ENCODE results near the gene ALK.

Gene ALK

DNA sequence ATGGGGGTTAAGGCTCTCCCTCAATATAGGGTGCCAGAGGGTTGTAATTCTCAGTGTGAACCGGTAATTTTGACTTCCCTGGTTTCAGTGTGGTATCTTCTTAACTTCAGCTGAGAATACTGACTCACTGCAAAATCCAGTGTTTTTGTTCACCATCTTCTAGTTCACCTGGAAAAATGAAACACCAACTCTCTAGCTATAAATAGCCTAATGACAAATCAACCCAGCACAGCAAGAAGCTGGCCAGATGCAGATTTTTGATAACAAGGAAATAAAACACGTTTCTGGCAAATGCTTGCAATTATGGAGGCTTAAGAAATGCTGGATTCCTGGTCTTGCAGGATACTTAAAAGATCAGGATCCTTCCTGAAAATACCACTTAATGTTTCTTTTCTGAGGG is 613.9 kb downstream of the ALK start:
- Histone ChIP-seq H3K9ac (ENCODE audit: low read depth, low read length) (no peak overlapping the region), H3K9me3 (ENCODE audit: control insufficient read depth, insufficient read depth, low read length) (no peaks in the 10 kb centered on the region), H3K4me1 (ENCODE audit: insufficient read depth, low read length) (0 out of 2 replicates have a peak, but pooled peaks cover 9% of the 10 kb centered on the region), H3K36me3 (ENCODE audit: insufficient read depth, low read length) (no peaks in the 10 kb centered on the region)

DNA sequence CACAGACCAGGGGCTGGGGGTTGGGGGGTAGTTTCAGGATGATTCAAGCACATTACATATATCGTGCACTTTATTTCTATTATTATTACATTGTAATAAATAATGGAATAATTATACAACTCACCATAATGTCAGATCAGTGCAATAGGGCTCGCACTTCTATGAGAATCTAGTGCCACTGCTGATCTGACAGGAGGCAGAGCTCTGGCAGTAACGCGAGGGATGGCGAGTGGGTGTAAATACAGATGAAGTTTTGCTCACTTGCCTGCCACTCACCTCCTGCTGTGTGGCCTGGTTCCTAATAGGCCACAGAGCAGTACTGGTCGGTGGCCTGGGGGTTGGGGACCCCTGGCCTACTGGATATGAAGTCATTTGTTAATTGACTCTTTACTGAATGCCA is 615.6 kb downstream of the ALK start:
- Histone ChIP-seq H3K4me1 (ENCODE audit: insufficient read depth, low read length) (0 out of 2 replicates have a peak, but pooled peaks cover 9% of the 10 kb centered on the region), H3K36me3 (ENCODE audit: insufficient read depth, low read length) (no peaks in the 10 kb centered on the region), H3K9ac (ENCODE audit: low read depth, low read length) (no peak overlapping the region), H3K9me3 (ENCODE audit: control insufficient read depth, insufficient read depth, low read length) (no peaks in the 10 kb centered on the region)

DNA sequence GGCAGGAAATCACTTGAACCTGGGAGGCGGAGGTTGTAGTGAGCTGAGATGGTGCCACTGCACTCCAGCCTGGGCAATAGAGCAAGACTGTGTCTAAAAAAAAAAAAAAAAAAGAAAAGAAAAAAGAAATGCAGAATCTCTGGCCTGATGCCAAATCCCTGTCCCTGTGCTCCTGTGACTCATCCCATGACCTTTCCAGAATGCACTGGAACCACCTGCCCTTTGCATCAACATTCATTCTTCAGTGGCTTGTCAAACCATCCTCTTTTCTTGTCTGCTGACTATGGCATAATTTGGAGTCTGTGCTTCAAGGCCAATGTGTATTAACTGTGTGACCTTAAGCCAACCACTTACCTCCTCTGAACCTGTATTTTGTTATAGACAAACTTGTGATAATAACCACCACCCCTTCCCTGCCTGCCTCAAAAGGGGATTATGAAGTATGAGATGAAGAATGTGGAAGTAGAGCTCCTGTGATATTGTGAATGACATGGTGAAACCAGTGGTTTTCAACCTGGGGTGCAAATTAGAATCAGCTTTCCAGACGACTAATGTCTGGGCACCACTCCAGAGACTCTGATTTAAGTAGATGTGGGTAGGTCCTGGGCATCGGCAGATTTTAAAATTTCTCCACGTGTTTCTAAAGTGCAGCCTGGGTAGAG is 616.9 kb downstream of the ALK start:
- no peaks in the 10 kb centered on the region for H3K9me3 ChIP-seq (ENCODE audit: control insufficient read depth, insufficient read depth, low read length)
- no peaks in the 10 kb centered on the region for H3K36me3 ChIP-seq (ENCODE audit: insufficient read depth, low read length)
- no peak overlapping the region for H3K9ac ChIP-seq (ENCODE audit: low read depth, low read length)
- 0 out of 2 replicates have a peak, but pooled peaks cover 9% of the 10 kb centered on the region for H3K4me1 ChIP-seq (ENCODE audit: insufficient read depth, low read length)

DNA sequence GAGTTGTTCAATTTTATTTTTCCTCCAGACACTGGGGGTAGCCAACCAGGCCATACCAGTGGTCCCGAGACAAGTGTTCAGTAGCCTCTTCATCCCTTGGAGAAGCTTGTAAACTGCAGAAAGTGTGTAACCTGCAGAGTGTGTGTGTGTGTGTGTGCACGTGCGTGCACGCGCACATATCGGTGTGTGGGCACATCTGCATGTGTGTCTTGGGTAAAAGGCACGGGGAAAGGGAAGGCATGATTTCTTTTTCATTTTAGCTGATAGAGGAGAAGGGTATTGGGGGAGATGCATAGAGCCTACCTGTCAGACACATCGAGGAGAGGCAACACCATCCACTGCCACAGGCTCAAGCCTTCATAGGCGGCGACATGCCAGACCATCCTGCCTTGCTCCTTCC is 624.8 kb downstream of the ALK start:
- Histone ChIP-seq H3K9ac (ENCODE audit: low read depth, low read length) (no peak overlapping the region), H3K9me3 (ENCODE audit: control insufficient read depth, insufficient read depth, low read length) (no peaks in the 10 kb centered on the region), H3K4me1 (ENCODE audit: insufficient read depth, low read length) (no peaks in the 10 kb centered on the region), H3K36me3 (ENCODE audit: insufficient read depth, low read length) (no peaks in the 10 kb centered on the region)

DNA sequence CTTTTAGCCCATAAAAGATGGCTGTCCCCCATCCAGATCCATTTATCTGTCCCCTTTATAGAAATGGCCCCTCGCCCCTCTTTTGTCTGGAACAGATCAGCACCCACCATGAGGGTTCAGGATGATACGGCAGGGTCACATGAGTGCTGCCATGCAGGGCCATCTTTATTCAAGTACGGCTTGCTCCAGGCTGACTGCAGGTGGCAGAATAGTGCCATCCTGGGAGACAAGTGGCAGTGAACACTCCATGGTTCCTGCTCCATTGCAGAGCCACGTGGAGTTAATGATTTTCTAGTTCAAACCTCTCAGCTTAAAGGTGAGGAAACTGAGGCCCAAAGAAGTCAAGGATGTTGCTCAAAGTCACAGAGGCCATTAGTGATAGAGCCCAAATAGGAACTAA is 625.5 kb downstream of the ALK start:
- no peaks in the 10 kb centered on the region for H3K9me3 ChIP-seq (ENCODE audit: control insufficient read depth, insufficient read depth, low read length)
- no peak overlapping the region for H3K9ac ChIP-seq (ENCODE audit: low read depth, low read length)
- no peaks in the 10 kb centered on the region for H3K4me1 ChIP-seq (ENCODE audit: insufficient read depth, low read length)
- H3K36me3 ChIP-seq (ENCODE audit: insufficient read depth, low read length) = no peaks in the 10 kb centered on the region

DNA sequence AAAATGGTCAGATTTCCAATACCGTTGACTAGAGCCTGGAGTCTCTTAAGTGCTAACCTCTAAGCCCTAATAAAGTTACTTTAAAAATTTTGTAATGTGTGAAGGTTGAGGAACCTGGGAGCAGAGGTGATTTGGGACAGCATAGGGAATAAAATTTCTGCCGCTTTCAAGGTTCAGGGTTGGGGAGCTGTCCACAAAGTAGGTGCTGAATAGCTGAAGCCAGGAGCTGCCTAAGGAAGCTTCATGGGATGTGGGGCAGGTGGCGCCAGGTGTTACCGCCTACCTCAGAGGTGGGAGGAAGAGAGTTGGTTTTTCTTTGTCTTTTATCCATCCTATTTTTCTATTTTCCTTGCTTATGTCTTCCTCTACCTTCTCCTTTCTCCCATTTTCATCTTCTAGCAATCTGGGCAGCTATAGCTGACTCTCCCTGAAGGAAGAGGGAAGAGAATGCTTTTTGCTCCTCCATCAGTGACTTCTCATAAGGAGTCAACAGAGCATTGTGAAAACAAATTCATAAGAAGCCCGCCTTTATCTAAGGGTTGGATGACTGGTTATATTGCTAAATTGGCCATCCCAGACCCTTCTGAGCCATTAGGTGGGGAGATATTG is 627.5 kb downstream of the ALK start:
- peaks cover 4% of the 10 kb centered on the region for H3K4me1 ChIP-seq (ENCODE audit: insufficient read depth, low read length)

DNA sequence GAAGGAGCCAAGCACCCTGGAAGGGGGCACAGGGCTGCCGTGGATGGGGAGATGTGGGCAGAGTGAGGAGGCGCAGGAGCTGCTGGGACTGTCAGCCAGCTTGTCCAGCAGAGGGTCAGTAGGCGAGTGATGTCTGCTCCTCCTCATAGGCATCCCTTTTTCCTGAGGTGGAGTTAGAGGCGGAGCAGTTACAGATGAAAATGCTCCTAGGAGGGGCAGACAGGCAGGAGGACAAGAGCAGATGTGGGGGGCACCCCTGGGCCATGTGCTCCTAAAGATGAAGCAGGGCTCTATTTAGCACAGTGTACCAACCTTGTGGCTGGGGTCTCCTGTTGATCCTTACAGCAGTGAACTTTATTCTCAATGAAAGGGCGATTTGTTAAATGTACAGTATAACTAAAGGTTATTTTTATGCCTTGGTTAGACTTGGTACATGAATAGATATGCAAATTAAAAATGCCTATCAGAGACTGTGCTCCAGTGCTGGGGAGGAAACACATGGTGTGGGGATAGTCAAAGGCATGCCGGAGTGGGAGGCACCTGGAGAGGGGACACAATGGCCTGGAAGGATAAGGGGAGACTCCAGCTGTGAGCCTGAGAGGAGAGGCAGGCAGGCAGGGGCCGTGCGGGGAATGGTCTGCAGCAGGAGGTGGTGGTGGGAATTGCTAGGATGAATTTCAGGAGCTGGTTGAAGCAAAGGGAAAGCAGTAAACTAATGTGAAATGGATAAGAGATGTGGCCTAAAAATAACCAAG is 630.9 kb downstream of the ALK start:
- H3K9me3 ChIP-seq (ENCODE audit: control insufficient read depth, insufficient read depth, low read length) = no peaks in the 10 kb centered on the region

More for the DNA sequence above, 627.5 kb downstream of the ALK start:
- Histone ChIP-seq H3K36me3 (ENCODE audit: insufficient read depth, low read length) (no peaks in the 10 kb centered on the region), H3K9ac (ENCODE audit: low read depth, low read length) (no peak overlapping the region), H3K9me3 (ENCODE audit: control insufficient read depth, insufficient read depth, low read length) (no peaks in the 10 kb centered on the region)

DNA sequence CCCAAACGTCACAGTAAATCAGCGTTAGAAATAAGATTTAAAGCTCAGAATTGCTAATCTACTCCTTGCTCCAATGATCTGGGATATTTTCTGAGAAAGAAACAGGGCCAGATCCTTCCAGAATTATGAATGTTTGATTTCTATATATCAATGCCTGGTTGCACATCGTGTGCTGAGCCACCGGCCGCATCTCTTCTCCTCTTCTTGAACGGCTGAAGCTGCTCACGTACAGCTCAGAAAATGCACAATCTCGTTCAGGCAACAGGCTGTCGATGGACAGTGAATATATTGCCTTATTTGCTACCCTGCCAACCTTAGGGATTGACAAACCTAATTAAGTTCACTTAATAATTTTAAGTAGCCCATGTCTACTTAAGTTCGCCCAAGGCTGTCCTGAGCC is 636.7 kb downstream of the ALK start:
- no peaks in the 10 kb centered on the region for H3K9me3 ChIP-seq (ENCODE audit: control insufficient read depth, insufficient read depth, low read length)
- H3K4me1 ChIP-seq (ENCODE audit: insufficient read depth, low read length) = peaks cover 4% of the 10 kb centered on the region; the same call in 1 of the 2 replicates
- no peak overlapping the region for H3K9ac ChIP-seq (ENCODE audit: low read depth, low read length)
- no peaks in the 10 kb centered on the region for H3K36me3 ChIP-seq (ENCODE audit: insufficient read depth, low read length)

More for the DNA sequence above, 630.9 kb downstream of the ALK start:
- no peaks in the 10 kb centered on the region for H3K36me3 ChIP-seq (ENCODE audit: insufficient read depth, low read length)
- peaks cover 4% of the 10 kb centered on the region for H3K4me1 ChIP-seq (ENCODE audit: insufficient read depth, low read length)
- no peak overlapping the region for H3K9ac ChIP-seq (ENCODE audit: low read depth, low read length)

DNA sequence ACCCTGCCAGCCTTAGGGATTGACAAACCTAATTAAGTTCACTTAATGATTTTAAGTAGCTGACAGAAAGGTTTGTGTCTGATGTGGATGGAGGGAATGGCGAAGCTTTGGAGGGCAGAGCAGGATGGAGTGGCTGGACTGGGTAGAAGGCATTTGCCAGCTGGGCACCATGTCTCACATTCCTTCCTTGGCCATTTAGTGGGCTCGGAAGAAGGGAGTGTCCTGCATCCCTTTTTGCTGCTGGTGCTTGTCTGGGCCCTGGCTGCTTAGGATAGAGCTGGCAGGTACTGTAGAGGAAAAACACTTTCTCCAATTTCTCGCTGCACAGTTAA is 639.5 kb downstream of the ALK start:
- Histone ChIP-seq H3K9me3 (ENCODE audit: control insufficient read depth, insufficient read depth, low read length) (no peaks in the 10 kb centered on the region), H3K36me3 (ENCODE audit: insufficient read depth, low read length) (no peaks in the 10 kb centered on the region), H3K9ac (ENCODE audit: low read depth, low read length) (no peak overlapping the region), H3K4me1 (ENCODE audit: insufficient read depth, low read length) (peaks cover 4% of the 10 kb centered on the region; the same call in 1 of the 2 replicates)

DNA sequence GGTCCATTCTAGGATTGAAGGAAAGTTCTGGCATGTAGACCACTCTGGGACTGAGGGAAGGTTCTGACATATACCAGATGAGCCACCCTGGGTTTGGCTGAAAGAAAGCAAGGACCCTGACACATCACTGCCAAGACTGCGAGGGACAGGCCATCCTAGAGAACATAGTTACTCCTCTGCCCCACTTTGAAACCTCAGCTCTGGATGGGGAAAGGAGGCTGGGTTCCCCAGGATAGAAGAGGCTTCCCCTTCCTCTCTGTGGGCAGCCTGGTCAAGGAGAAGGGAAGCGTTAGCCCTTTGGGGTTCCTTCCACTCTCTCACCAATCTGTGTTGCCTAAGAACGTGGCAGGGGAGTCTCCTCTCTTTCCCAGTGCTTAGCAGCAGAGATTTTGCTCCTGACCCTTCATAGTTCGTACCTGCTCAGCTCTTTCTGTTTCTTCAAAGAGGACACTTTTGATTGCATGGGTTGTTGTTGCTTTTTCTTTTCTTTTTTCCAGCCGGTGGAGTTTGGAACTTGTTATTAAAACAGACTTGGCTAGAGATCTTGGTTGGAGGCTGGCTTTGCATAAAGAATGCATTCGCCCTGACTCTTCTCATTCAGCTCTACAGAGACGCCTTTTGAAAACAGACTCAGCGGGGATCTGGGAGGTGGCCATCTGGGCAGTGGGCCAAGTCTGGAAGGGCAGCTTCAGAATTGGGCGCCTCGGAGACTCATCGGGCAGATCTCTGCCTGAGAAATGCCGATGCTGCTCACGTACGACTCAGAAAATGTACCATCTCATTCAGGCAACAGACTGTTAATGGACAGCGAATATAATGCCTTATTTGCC is 640.1 kb downstream of the ALK start:
- Histone ChIP-seq H3K9ac (ENCODE audit: low read depth, low read length) (no peak overlapping the region), H3K9me3 (ENCODE audit: control insufficient read depth, insufficient read depth, low read length) (no peaks in the 10 kb centered on the region), H3K4me1 (ENCODE audit: insufficient read depth, low read length) (peaks cover 4% of the 10 kb centered on the region; the same call in 1 of the 2 replicates), H3K36me3 (ENCODE audit: insufficient read depth, low read length) (no peaks in the 10 kb centered on the region)

DNA sequence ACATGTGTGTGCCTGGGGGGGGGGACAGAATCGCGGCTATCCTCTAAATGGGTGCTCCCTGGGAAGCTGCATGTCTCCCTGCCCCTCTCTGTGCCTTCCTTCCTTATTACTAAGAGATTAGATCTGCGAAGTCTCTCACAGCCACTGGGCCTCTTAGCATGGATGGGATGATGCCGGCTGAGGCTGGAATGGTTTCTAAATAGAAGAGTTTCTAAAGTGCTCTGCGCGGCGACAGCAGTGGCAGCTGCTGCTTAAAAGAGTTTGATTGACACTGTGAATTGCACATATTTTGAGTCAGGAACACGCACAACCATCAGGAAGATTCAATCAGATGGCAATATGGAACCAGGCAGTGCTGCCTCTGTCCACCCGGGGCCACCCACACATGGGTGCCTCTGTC is 642.4 kb downstream of the ALK start:
- Histone ChIP-seq H3K9ac (ENCODE audit: low read depth, low read length) (no peak overlapping the region), H3K36me3 (ENCODE audit: insufficient read depth, low read length) (no peaks in the 10 kb centered on the region), H3K9me3 (ENCODE audit: control insufficient read depth, insufficient read depth, low read length) (no peaks in the 10 kb centered on the region), H3K4me1 (ENCODE audit: insufficient read depth, low read length) (peaks cover 5% of the 10 kb centered on the region; the same call in 1 of the 2 replicates)

DNA sequence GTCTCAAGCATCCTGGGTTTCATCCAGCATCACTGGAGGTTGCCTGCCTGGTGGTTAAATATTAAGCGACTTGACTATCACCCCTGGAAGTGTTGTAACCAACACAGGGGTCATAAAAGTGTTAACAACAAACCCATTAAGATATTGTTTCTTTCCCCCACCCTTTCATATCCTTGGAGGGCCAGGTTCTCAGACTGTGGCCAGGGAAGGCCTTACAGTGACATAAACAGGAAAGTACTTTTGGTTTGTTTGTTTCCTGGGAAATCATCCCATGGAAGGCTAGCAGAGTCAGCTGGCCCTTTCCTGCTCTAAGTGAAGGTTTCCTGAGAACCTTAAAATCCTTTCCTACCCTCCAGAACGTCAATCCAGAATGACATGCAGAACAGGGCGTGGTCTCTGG is 645.2 kb downstream of the ALK start:
- Histone ChIP-seq H3K36me3 (ENCODE audit: insufficient read depth, low read length) (no peaks in the 10 kb centered on the region), H3K9me3 (ENCODE audit: control insufficient read depth, insufficient read depth, low read length) (no peaks in the 10 kb centered on the region), H3K9ac (ENCODE audit: low read depth, low read length) (no peak overlapping the region), H3K4me1 (ENCODE audit: insufficient read depth, low read length) (peaks cover 5% of the 10 kb centered on the region)

DNA sequence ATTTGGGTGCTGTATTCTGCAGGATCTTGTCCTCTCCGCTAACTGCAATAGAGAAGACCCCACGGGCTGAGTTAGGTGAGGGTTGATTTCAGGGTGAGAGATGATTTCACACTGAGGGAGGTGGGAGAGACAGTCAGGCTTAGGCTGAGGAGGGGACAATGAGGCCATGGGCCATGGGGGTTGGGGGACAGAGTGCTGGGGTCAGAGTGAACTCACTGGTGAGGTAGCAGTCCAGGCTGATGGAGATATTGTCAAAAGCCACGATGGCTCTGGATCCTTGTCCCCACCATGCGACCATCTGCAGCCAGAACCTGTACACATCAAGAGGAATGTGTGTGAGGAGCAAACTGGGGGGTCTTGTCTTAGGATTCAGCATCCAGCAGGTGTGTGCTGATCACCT is 646.2 kb downstream of the ALK start:
- peaks cover 3% of the 10 kb centered on the region; the same call in 1 of the 2 replicates for H3K4me1 ChIP-seq (ENCODE audit: insufficient read depth, low read length)
- H3K9ac ChIP-seq (ENCODE audit: low read depth, low read length) = no peak overlapping the region
- H3K36me3 ChIP-seq (ENCODE audit: insufficient read depth, low read length) = no peaks in the 10 kb centered on the region
- H3K9me3 ChIP-seq (ENCODE audit: control insufficient read depth, insufficient read depth, low read length) = no peaks in the 10 kb centered on the region
